Measurements from ENCODE around the gene ANKRD35.
"Not testable (repeated sequence)": the region's sequence is repeated elsewhere in the genome, so short reads cannot be mapped to it uniquely, and the experiment has no call there.

The ANKRD35 gene, protein sequence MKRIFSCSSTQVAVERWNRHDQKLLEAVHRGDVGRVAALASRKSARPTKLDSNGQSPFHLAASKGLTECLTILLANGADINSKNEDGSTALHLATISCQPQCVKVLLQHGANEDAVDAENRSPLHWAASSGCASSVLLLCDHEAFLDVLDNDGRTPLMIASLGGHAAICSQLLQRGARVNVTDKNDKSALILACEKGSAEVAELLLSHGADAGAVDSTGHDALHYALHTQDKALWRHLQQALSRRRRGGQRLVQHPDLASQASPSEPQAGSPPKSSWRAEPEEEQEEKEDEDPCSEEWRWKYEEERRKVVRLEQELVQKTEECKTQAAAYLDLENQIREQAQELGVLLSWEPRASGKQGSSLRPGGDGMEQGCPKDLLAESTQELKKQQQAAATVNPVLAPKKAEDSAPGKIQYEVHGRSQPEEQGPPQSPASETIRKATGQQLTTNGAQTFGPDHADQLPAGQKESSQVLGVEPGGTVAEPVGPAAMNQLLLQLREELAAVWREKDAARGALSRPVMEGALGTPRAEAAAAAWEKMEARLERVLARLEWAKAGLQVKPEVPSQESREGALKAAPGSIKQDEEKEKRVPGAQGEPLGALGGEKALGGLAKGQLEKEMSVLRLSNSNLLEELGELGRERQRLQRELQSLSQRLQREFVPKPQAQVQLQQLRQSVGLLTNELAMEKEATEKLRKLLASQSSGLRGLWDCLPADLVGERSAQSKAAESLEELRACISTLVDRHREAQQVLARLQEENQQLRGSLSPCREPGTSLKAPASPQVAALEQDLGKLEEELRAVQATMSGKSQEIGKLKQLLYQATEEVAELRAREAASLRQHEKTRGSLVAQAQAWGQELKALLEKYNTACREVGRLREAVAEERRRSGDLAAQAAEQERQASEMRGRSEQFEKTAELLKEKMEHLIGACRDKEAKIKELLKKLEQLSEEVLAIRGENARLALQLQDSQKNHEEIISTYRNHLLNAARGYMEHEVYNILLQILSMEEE

GRCh38 chr1:145885738-145886287, at the start of gene ANKRD35:
Gene ANKRD35 (minus strand): TSS chr1:145885866. CDS start chr1:145885758, 108 bp downstream.
- DNase-seq (ENCODE audit: low spot score) = peak; percentile 96

GRCh38 chr1:145932522-145933009, 46.9 kb upstream of the ANKRD35 start:
- DNase-seq (ENCODE audit: low spot score) = peak; percentile 85

- DNase-seq (ENCODE audit: low spot score) = peak; percentile 30
These were observed 42.4 kb upstream of the ANKRD35 start for GRCh38 chr1:145927916-145928643.

DNA sequence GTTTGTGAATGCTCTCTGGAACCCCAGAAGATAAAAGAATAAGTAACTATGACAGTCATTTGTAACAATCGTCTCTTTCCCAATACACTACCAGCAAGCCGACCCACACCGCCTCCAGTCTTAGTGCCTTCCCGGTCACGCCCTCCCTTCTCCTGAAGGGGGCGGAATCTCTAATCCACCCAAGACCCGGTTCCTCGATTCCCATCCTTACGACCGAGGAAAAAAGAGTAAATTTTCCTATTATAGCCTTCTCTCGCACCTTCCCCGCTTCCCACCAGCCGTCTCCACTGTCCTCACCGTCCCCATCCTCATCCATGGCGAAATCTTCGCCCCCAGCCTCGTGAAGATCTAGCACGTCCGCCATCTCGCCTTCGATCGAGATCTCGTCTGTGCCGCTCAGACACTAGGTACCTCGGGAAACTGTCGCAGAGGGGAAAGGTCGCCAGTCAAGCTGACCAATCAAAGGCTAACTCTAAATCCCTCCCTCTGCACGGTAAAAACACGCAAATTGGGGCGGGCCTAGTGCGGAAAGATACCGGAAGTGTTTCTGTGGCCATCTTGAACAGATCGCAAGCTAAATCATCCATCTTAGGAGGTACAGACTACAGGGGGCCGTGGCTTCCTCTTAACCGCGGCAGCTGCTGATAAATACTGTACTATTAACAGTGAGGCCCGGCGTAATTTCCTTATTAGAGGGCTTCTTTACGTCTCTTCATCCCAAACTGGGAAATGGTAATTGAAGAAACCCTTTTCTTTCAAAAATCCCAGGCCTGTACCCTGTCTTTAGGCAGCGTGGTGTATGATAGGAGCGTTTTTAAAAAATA, 41.6 kb upstream of the ANKRD35 start, which contains the start of gene RBM8A:
Gene RBM8A, minus strand, starts transcription at position 422 of the 824 bp plus-strand sequence. Its CDS starts 58 bp downstream, at position 364.
- DNase-seq (ENCODE audit: low spot score) = peak; percentile 100

DNA sequence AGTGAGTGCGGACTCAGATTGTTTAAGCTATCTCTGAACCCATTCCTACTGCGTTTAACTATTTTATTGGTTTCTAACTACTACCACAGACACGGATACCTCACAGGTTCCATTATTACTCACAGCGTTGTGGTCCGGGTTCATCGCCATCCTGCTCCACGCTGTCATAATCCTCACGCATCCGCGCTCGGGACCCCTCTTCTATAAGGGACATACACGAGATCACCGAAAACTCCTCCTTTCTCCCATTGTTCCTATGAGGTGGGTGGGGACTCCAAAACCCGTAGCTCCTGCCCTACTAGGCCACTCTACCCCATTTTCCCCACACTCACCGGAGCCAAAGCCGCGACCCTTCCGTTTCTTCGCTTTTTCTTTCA, 41.0 kb upstream of the ANKRD35 start:
- no peak for DNase-seq (ENCODE audit: low spot score)

DNA sequence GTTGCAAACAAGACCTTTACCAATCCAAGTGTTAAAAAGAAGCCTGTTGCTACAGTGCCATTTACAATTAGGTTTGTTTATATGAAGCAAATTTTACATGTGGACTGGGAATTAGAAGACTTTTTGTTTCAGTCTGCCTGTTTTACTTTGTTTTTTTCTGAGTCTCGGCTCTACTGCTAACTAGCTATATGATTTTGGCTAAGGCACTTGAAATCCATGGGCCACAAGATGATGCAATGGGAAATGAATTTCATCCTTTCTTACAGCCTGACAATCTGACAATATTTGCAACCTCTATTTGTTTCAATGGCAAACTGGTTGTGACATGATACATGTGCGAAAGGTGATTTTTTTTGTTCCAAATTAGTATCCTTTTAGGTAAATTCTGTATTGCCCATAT, 36.6 kb upstream of the ANKRD35 start:
- DNase-seq (ENCODE audit: low spot score) = no peak

- not testable (repeated sequence) for DNase-seq (ENCODE audit: low spot score)
These were observed 34.6 kb upstream of the ANKRD35 start for GRCh38 chr1:145920297-145920696.

DNA sequence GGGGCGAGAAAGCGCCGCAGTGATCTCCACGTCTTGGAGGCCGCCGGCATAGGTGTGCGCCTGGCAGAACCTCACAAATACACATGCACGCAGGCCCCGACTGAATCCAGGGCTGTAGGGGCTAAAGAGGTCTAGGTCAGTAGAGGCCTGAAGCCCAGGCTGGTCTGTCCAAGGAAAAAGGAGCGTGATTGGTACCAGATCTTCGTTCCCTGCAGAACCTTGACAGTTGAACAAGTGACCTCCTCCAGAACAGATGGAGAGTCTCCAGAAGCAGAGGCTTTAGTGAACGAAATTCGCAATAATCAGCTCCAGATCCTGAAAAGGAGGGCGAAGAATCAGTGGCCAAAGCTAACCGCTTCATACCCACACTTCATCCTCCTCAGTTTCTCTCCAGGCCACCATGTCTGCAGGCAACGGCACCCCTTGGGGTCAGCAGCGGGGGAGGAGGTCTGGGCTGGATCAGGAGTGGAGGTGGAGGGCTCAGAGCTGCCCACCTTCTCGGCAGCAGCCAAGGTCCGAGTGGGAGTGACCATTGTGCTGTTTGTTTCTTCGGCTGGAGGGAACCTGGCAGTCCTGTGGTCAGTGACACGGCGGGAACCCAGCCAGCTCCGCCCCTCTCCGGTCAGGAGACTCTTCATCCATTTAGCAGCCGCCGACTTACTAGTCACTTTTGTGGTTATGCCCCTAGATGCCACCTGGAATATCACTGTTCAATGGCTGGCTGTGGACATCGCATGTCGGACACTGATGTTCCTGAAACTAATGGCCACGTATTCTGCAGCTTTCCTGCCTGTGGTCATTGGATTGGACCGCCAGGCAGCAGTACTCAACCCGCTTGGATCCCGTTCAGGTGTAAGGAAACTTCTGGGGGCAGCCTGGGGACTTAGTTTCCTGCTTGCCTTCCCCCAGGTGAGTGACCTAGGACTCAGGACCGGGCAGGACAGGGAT, 33.6 kb upstream of the ANKRD35 start:
- no peak for DNase-seq (ENCODE audit: low spot score)

- DNase-seq (ENCODE audit: low spot score) = peak; percentile 97
These were observed 32.7 kb upstream of the ANKRD35 start, which contains the start of gene PEX11B for GRCh38 chr1:145918144-145918991. Gene PEX11B (minus strand): TSS chr1:145918717. CDS start chr1:145918688, 29 bp downstream.

GRCh38 chr1:145917595-145917994, 31.9 kb upstream of the ANKRD35 start:
- DNase-seq (ENCODE audit: low spot score) = no peak

- DNase-seq (ENCODE audit: low spot score) = no peak
These were observed 31.1 kb upstream of the ANKRD35 start for GRCh38 chr1:145916745-145917144.

GRCh38 chr1:145912128-145912641, 26.5 kb upstream of the ANKRD35 start:
- no peak for DNase-seq (ENCODE audit: low spot score)

DNA sequence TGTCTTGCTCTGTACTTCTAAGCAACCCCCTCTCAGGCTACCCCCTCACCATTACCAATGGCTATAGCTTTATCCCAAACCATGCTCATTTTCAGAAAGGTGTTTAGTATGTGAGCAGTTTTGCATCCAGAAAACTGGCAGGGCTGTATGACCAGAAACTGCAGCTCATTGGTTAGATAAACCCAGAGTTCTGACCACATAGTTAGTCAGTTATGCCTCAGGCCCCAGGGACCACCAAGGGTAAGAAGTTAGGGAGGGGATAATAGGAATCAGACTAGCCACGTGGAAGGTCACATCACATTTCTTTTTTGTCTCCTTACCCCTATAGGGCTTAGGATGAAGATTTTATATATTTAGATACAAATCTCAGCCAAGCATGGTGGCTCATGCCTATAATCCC, 23.0 kb upstream of the ANKRD35 start:
- DNase-seq (ENCODE audit: low spot score) = no peak

- DNase-seq (ENCODE audit: low spot score) = no peak
These were observed 21.5 kb upstream of the ANKRD35 start for GRCh38 chr1:145906954-145907753.

GRCh38 chr1:145901312-145902021, 15.8 kb upstream of the ANKRD35 start:
- DNase-seq (ENCODE audit: low spot score) = no peak

GRCh38 chr1:145898756-145899155, 13.1 kb upstream of the ANKRD35 start:
- no peak for DNase-seq (ENCODE audit: low spot score)

DNA sequence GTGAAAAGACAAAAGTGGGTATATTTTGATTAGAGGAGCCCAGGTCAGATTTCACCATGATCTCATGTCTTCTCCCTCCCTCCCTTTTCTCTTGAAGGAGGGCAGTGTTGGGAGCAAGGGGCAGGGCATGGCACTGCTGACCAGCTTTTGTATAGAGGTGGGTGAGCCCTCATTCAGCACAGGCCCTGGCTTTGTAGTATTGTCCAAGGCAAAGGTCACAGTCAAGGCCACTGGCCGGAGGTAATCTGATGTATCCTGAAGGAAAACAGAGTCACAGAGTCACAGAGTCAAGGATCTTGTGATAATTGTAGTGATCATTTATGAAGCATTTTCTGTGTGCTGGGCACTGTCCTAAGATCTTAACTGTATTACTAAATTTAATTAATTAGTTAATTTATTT, 12.3 kb upstream of the ANKRD35 start:
- no peak for DNase-seq (ENCODE audit: low spot score)
